Left renal cortex interstitium (tissue), 4 donors: ENCODE results near the gene CNST. TPM values are rescaled to one million over a fixed set of nuclear protein-coding genes. Genes with fewer than 3 reads are reported as not detected.
"Not testable (repeated sequence)": the region's sequence is repeated elsewhere in the genome, so short reads cannot be mapped to it uniquely, and the experiment has no call there.

Source experiments
- DNase-seq, 4 donors: peaks; one replicate each; pipeline ENCODE4 v3.0.0-alpha.2; 2013; ENCODE audit warnings: low read depth in 4 of 4, low spot score in 2 of 4, missing footprints in 1 of 4
- polyA plus RNA-seq, 4 donors: library from polyadenylated mRNA; unstranded; fragments of 120-200 nt; gene quantifications; one replicate each; pipeline ENCODE4 v1.2.1, GENCODE V29; 2013; ENCODE audit not compliant: insufficient read length in 4 of 4

CNST gene
- polyA plus RNA-seq, 4 donors = 19.1 to 22.8 (median 21.0) TPM

- no peak for DNase-seq
Measured at GRCh38 chr1:246582301-246583055, 16.2 kb downstream of the CNST start.

- DNase-seq = no peak
Measured at GRCh38 chr1:246583056-246583440, 16.8 kb downstream of the CNST start.

GRCh38 chr1:246583448-246584185 is 17.4 kb downstream of the CNST start:
- DNase-seq = no peak

DNA sequence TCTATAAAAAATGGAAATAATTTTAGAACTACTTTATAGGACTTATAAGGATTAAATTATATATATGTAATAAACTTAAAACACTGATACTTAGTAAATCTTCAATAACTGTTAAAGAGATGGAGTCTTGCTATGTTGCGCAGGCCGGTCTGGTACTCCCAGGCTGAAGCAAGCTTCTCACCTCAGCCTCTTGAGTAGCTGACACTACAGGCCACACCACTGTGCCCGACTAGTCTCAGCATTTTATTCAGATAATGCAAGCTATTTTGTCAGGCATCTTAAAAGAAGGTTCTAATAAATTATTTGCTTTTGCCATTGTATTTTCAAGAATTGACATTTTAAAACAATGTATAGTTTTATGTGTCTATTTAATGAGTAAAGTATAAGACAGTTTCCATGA is 20.8 kb downstream of the CNST start:
- DNase-seq = no peak

DNA sequence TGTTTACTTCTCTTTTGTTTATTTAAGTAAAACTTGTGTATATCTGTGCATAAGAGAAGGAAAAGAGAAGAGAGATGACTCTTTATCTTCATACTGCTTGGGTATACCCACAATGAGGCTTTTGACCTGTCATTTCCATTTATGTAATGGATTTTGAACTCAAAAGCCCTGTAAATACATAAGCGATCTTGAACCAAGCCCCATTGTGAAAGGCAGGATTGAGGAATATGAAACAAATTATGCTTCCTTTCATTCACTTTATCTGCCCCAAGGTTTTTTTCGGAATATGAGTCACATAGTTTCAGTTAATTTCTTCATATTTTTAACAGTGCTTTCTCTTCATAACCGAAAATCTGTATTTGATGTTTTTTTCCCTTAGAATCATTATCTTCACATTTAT is 21.4 kb downstream of the CNST start:
- no peak for DNase-seq

GRCh38 chr1:246588159-246588721 is 22.0 kb downstream of the CNST start:
- DNase-seq = no peak

DNA sequence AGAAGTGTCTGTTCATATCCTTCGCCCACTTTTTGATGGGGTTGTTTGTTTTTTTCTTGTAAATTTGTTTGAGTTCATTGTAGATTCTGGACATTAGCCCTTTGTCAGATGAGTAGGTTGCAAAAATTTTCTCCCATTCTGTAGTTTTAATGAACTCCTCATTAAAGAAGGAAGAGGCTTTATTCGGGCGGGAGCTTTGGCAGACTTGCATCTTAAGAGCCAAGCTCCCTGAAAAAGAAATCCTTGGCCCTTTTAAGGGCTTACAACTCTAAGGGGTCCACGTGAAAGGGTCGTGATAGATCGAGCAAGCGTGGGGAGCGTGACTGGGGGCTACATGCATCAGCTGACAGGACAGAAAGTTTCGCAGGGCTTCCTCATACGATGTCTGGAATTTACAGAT is 23.7 kb downstream of the CNST start:
- not testable (repeated sequence) for DNase-seq

DNA sequence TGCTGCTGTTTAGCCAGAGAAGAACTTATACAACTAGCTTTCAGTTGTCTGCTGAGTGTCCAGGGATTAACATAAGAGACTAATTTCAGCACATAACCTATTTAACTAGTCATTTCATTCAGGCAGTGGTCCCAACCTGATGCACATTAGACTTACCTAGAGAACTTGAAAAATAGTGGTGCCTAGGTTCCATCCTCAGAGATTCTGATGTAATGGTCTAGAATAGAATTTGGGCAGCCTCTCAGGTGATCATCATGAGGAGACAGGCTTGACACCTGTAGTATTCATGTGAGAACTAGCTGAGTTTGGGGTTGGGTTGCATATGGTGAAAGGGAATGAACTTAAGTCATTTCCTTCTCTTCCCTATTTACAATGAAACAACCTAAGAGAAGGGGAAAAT is 24.8 kb downstream of the CNST start:
- DNase-seq = no peak

DNA sequence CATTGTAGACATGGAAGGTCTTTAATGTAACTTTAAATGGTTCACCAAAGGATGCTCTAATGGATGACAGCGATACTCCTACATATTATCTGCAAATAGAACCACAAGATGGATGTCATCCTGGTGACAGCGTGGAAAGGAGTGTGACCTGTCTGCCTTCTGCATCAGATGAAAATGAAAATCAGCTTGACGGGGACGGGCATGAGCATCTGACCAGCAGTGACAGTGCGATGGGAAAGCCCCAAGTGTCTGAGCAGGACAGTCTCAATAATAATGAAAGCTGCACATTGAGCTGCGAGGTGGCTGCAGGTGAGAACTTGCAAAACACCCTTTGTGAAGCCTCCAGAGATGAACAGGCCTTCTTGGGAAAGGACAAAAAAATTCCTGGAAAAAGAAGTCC is 25.2 kb downstream of the CNST start:
- no peak for DNase-seq

GRCh38 chr1:246591958-246592357 is 25.7 kb downstream of the CNST start:
- DNase-seq = no peak

- no peak for DNase-seq
Measured at GRCh38 chr1:246592695-246593094, 26.4 kb downstream of the CNST start.

GRCh38 chr1:246595146-246595545 is 28.9 kb downstream of the CNST start:
- no peak for DNase-seq

DNA sequence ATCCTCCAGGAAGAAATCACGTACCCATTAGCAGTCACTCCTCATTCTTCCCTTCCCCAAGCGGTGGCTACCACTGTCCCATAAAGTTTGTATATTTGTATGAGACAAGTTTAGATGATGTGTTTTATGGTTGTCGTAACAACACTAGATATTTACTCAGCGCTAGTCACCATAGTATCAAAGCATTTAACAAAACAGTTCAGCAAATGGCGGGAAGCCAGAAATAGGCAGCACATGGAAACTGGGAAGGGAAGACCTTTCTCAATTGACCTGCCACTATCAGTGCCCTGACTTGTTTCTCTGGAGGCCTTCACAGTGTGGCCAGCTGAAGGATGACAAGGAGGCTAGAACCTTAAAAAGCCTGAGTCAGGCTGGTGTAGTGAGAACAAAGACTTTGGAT is 31.1 kb downstream of the CNST start:
- DNase-seq = no peak

DNA sequence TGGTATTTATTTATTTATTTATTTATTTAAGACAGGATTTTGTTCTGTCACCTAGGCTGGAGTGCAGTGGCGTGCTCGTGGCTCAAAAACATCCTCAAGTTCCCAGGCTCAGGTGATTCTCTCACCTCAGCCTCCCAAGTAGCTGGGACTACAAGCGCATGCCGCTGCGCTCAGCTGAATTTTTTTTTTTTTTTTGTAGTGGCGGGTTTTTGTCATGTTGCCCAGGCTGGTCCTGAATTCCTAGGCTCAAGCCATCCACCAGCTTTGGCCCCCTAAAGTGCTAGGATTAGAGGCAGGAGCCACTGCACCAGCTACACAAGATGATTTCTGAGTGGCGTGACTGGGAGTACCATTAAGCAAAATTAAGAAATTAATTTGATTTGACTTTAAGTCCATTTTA is 31.7 kb downstream of the CNST start:
- DNase-seq = no peak

DNA sequence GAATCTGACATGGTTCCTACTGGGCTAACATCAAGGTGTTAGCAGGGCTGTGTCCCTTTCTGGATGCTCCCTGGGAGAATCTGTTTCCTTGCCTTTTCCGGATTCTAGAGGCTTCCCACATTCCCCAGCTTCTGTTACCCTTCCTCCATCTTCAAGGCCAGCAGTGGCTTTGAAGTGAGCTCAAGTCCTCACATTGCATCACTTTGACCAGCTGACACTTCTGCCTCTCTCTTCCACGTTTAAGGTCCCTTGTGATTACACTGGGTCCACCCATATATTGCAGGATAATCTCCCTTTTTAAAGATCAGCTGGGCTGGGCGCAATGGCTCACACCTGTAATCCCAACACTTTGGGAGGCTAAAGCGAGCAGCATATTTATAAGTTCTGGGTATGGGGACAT is 33.1 kb downstream of the CNST start:
- DNase-seq = no peak

- no peak for DNase-seq
Measured at GRCh38 chr1:246600579-246600978, 34.3 kb downstream of the CNST start.

- DNase-seq = no peak
Measured at GRCh38 chr1:246602194-246602593, 35.9 kb downstream of the CNST start.

DNA sequence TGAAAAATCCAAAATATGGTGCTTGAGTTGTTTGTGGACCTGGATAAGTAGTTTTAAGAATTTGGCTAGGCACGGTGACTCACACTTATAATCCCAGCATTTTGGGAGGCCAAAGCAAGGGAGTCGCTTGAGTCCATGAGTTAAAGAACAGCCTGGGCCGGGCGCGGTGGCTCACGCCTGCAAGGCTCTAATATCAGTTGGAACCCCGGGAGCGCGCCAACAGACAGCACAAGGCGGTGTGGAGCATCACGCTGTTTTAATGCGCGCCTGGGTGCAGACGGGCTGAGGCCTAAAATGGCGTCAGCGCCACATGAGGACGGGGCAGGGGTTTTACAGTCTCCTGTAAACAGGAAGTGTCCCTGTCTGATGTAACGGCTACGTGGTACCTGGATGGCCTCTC is 39.0 kb downstream of the CNST start:
- DNase-seq = not testable (repeated sequence)

GRCh38 chr1:246607462-246607861 is 41.2 kb downstream of the CNST start:
- no peak for DNase-seq

DNA sequence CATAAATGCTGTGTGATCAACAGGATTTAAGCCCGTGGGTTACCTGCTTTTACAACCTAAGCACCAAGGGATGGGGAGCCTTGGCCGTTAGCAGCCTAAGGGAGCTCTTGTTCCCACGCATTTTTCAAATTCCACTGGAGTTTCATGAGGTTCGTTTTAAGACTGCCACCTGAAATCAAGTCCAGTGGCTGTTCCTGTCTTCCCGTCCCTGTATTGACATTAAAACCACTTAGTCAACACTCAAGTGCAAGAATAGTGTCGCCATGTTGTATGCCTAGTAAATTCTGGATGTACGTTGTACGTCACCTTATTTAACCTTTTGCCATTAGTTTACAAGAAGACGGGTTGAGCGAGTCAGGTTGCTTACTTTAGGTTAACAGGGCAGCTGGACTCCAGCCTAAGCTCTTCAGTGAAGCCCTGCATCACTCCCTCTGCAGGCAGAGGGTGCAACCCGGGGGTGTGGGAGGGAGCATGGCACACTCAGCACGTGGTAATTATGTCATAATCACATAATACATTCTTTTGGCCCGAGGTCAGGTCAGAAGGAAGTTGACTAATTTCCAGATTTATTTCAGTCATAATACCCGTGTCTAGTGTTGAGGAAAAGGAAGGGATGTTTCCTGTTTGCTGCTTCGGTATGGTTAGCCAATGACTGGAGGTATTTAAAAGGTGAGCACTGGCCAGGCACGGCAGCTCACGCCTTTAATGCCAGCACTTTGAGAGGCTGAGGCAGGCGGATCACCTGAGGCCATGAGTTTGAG is 42.5 kb downstream of the CNST start:
- peak in 2 of 4 donors; percentile 15 to 16 for DNase-seq

GRCh38 chr1:246609632-246610031 is 43.4 kb downstream of the CNST start:
- no peak for DNase-seq
